ENCODE results near the gene GGCX.

GGCX gene

DNA sequence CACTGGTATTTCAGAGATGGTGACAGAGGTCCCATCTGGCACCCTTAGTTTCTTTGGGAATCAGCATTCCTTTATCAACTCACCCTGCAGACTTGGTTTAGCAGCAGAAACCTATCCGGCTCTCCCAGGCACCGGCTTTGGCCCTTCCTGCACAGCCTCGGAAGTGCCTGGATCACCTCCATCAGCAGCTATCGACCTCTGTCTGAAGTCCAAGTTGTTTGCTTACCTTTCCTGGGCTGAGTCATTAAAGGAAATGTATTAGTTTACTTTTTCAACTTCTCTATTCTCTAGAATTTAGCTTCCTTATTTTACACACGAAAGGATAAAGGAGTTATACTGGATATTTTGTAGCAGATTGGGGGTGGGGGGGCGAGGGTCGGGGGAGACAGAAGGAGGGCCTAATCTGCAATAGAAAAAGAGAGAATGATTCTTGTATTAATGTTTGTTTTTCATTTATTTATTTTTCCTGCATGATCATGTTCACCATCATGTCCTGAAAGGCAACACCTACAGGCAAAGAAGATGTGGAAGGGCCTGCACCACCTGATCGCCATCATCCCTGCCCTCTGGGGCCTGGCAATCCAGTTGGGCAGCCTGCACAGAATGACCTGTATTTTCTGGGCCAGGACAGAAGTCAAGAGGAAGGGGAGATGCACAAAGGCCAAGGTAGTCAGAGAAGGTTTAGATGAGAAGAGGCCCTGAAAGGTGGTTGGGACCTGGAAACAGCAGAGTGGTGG is 44.5 kb downstream of the GGCX start:
- no peak for DNase-seq (ENCODE audit: low read depth in 3 of 3, low spot score in 1 of 3)

DNA sequence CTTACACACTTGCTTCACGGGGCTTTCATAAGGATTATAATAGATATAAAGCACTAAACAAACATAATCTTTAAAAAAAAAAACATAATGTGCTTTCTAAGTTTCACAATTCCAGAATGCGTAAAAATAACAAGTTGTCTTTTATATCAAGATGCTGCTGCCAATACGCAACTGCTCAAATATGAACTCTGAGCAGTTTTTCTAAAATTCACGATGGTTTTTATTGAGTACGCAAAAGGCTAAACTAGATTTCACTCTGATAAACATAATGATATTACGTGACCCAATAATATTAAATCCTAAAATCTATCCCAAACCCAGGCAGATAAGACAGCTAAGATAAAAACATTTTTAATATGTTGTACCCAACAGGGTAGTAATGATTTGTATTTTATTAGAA is 47.0 kb downstream of the GGCX start:
- DNase-seq (ENCODE audit: low read depth in 3 of 3, low spot score in 1 of 3), result no peak

DNA sequence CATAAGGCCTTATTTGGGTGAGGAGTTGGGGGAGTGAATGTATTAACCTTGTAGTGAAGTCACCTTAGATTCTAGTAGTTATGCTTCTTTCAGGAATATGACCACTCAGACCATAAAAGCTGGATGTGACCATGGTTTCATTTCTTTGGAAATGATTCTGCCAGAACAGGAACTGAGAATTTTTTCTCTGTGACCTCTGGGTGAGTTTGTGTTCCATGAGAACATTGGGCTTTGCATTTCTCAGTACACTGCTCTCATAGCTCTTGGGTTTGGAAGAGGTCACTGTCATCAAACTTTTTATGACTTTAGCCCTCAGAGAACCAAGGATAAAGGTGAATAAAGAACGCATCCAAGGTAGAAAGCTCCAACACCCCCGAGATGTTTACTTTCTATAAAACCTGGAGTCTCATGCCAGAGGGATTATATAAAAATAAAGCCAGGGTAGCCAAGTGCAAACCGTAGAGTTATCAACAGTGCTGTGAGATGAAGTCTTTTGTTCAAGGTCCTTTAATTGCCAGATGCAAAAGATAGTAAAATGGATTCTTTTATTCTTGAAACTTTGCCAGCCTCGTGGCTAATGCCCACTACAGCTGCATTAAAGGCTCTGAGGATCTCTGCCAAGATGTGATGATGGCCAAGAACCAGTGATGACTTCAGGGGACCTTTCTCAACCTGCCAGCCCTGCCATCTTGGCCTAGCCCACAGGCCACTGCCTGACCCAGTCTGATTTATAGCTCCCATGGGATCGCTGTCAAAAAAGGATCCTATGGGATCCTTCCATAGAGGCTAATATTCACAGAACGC is 50.1 kb downstream of the GGCX start:
- no peak for DNase-seq (ENCODE audit: low read depth in 3 of 3, low spot score in 1 of 3)

DNA sequence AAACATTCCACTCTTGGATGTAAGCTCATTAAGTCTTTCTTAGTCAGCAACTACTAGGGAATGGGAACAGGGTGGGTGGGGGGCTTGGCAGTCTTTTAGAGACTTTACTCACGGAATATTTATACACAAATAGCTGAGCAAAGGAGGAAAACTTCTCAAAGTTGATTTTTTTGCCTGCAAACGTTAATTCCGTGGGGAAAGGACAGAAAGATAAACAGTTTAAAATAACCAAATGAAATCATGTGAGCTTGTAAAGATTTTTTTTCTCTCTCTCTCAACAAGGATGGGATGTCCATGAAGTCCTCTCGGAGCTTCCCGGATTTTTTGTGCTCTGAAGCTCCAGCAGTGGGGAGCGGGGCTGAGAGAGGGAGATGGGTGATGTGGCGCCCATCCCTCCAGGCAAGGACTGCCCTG is 54.5 kb downstream of the GGCX start:
- no peak for DNase-seq (ENCODE audit: low read depth in 3 of 3, low spot score in 1 of 3)

DNA sequence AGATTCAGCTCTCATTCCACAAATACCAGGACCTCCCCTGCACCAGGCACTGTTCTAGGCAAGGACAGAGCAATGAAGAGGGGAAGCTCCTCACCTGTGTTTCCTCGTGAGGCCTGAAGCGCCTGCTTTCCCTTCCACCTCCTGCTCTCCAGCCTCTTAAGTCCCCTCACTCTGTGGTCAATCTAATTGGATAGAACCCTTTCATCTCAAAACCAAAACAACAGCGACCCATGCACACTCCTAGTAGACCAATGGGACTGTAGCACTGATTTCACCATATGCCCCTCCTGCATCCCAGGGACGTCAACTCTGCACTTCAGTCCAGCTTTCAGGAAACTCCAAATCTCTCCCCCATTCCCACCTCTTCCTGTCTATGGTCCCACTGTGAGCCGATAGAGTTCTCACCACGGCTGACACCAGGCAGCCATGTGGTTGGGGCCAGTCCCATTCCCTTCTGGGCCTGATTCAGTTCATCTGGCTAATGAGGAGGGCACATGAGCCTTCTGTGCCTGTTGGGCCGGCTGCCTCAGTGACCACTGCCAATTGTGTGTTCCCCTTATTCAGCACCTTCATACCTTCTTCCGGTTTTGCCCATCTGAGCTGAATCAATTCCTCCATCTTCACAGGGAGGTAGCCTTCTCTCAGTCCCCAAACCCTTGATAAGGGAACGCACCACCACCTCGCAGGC is 55.6 kb downstream of the GGCX start:
- DNase-seq (ENCODE audit: low read depth in 3 of 3, low spot score in 1 of 3), result no peak

DNA sequence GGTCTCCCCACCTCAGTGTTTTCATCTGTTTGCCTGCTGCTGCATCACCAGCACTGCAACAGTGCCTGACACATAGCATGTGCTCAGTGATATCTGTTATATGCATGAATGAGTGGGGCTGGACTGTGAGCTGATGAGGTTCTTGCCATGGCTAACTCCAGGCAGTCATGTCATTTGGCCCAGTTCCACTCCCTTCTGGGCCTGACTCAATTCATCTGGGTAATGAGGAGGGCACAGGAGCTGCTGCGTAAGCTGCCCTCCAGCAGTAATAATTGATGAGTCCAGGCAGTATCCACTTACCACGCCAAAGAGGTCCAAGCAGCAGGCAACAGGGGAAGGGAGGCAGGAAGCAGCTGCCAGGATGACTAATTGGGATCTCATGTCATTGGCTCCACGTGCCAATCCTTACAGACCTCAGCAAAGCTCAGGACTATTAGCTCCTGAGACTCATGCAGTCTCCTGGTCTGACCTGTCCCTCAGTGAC is 56.5 kb downstream of the GGCX start:
- DNase-seq (ENCODE audit: low read depth in 3 of 3, low spot score in 1 of 3), result no peak

DNA sequence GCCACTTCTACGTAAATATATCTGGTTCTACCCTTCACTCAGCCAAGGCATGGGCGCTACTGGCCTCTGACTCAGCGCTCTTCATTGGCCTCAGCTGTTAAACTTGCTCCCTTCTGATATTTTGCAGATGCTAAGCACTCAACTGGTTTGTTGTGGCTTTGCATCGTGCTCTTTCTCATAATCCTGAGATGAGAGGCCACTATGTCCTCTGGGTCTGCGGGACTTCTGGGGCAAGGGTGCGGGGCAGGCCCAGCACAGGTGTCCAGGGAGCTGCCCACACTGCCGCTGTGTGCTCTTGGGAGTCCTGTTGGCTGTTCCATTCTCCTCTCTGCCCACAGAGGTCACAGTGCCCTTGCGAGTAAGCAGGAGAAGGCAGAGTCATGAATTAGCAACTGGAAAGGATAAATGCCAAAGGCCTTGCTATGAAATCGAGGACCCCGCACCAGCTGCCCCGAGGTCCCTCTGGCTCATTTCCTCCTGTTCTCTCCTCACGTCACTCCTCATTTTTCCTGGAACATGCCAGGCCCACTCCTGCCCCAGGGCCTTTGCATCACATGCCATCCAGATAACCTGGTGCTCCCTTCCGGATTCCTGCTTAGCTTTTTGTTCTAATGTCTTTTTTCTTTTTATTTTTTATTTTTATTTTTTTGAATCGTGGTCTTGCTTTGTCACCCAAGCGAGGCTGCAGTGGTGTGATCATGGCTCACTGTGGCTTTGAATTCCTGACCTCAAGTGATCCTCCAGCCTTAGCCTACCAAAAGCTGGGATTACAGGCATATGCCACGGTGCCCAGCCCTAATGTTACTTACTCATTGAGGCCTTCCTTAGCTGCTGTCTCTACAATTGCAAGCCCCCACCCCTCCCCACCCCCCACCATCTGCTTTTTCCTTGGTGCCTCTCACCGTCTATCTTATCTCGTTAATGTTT is 57.2 kb downstream of the GGCX start:
- DNase-seq (ENCODE audit: low read depth in 3 of 3, low spot score in 1 of 3), result no peak

DNA sequence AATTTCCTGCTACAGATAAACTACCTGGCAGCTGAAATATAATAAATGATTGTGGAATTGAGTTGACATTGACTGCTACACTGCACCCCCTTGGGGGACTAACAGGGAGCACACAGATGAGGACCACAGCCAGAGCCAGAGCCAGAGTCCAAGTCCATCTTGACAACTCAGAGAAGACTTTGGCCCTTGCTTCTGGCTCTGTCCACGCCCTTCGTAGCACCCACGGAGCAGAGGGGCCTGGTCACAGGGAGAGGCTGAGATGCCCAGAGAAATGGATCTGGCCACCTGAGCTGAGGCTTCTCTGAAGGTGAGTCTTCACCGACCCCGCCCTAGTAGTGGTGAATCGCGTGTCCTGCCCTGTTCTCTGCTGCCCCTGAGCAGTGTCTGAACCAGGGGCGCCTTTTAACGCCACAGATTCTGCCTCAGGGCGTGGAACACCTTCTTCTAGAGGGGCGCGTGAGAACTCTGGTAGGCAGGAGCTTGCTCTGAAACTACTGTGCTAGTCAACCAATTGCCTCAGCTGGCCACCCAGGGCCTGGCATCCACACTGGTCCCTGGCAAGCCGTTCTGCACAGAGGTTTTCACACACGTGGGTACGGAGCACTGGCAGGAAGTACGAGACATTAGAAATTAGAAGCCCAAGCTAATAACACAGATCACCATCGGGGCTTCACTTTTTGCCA is 58.0 kb downstream of the GGCX start:
- no peak for DNase-seq (ENCODE audit: low read depth in 3 of 3, low spot score in 1 of 3)

DNA sequence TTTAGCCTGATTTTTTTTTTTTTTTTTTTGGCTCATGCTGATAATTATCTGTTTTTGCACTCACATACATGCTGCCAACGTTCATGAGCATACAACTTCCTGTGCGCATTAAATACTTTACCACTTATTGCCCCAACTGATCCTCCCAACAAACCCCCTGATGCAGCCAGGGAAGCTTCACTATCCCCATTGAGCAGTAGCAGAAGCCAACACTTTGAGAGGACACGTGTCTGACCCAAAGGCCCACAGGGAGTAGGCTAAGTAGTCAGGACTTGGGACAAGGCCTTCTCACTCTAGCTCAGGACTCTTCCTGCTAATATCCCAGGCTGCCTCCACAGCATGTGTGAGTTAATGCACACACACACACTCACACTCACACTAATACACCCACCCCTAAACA is 58.6 kb downstream of the GGCX start:
- DNase-seq (ENCODE audit: low read depth in 3 of 3, low spot score in 1 of 3), result no peak

DNA sequence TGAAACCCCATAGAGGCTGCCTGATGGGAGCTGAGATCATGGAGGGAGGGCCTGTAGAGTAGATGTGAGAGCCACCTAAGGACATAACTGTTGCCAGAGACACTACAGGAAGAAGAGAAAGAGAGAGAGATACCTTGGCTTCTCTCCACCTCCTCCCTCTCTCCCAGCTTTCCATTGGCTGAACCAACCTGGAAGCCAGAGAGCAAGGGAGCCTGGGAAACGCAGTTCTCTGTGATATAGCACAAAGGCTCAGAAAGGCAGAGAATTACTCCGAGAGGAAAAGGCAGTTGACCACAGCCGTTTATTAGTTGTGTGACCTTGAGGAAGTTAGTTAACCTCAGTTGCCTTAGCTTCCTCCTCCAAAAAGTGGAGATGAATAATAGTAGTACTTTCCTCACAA is 60.0 kb downstream of the GGCX start:
- no peak for DNase-seq (ENCODE audit: low read depth in 3 of 3, low spot score in 1 of 3)

DNA sequence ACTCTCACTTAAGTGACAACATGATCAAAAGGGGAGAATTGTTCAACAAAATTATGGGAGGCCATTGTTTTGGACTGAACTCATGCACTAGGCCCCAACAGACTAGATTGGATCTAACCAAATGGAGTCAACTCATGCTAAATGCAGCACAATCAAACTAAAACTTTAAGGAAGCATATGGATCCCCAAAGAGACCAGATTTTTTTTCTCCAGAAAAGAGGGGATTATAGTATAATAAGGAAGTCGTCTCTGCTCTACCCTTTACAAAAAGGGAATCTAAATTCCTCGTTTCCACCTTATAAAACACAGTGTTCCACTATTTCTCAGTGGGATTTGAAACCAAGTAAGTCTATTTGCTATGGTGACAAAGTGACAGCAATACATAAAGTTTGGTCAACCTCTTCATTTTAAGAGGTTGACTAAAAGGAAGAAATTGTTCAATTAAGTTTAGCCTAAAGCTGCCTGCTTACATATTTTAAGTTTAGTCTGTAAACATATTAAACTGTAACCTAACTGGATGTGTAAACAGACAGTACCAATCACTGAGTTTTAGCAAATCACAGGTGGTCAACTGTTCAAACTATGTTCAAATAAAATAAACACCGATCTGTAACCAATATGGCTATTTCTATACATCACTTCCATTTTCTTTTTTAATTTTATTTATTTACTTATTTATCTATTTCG is 63.2 kb downstream of the GGCX start:
- DNase-seq (ENCODE audit: low read depth in 3 of 3, low spot score in 1 of 3), result no peak

DNA sequence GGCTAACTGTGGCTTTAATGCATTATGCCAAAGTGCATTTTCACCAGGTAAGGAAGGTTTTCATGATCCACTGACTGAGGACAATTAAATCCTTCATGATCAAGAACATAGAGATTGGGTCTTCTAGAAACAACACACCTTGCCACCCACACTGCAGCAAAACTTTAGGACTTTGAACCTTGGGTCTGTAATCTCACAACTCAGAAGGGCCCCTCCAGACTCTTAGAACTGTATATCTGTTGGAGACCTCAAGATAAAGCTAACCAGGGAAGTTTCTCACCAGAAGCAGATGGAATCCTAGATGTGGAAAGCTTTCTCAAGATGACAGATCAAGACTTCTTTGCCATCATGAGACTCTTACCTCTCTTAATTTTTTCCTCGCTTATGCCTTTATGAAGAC is 64.9 kb downstream of the GGCX start:
- DNase-seq (ENCODE audit: low read depth in 3 of 3, low spot score in 1 of 3), result no peak
